OCI-LY1 (cell line): ENCODE results near the gene GORASP1.

Experiments used
- H2AFZ ChIP-seq: fragments of 200-600 bp; sonication (generic), shearing (Covaris generic); 2 replicates; pipeline ENCODE4 v1.6.0; 2014; ENCODE audit warnings: antibody characterized with exemption, mild to moderate bottlenecking, low read length
- H3F3A ChIP-seq: fragments of 200-600 bp; sonication (generic), shearing (Covaris generic); 2 replicates; pipeline ENCODE4 v1.6.0; 2014; ENCODE audit warnings: mild to moderate bottlenecking, antibody characterized with exemption, low read length, moderate library complexity; ENCODE audit not compliant: insufficient read depth
- H3K27ac ChIP-seq: fragments of 200-600 bp; sonication (generic); 2 replicates; pipeline ENCODE4 v1.5.1; 2014; ENCODE audit warnings: low read length, mixed run types, mild to moderate bottlenecking, low read depth; ENCODE audit not compliant: poor library complexity, severe bottlenecking
- H3K27me3 ChIP-seq: fragments of 200-600 bp; sonication (generic); 2 replicates; pipeline ENCODE4 v1.6.0; 2014; ENCODE audit warnings: antibody characterized with exemption, mild to moderate bottlenecking, low read length, moderate library complexity; ENCODE audit not compliant: insufficient read depth
- H3K36me3 ChIP-seq: fragments of 200-600 bp; sonication (generic); 2 replicates; pipeline ENCODE4 v1.6.1; 2014; ENCODE audit warnings: mild to moderate bottlenecking, antibody characterized with exemption, low read length, moderate library complexity, mixed read lengths; ENCODE audit not compliant: insufficient read depth
- H3K4me1 ChIP-seq: fragments of 200-600 bp; sonication (generic); 2 replicates; pipeline ENCODE4 v1.5.1; 2014; ENCODE audit warnings: mild to moderate bottlenecking, low read length, moderate library complexity; ENCODE audit not compliant: insufficient read depth, severe bottlenecking
- H3K4me2 ChIP-seq: fragments of 200-600 bp; sonication (generic), shearing (Covaris generic); 2 replicates; pipeline ENCODE4 v1.6.1; 2014; ENCODE audit warnings: low read length
- H3K4me3 ChIP-seq: fragments of 200-600 bp; sonication (generic); 2 replicates; pipeline ENCODE4 v1.5.1; 2014; ENCODE audit warnings: low read length, low read depth, mild to moderate bottlenecking, mixed read lengths; ENCODE audit not compliant: poor library complexity, severe bottlenecking
- H3K79me2 ChIP-seq: fragments of 200-600 bp; shearing (Covaris generic); 2 replicates; pipeline ENCODE4 v1.6.1; 2016; ENCODE audit warnings: mixed run types, low read length, mixed read lengths; ENCODE audit not compliant: insufficient read depth
- H3K9ac ChIP-seq: fragments of 200-600 bp; sonication (generic), shearing (Covaris generic); 2 replicates; pipeline ENCODE4 v1.6.1; 2014; ENCODE audit warnings: mild to moderate bottlenecking, low read length, mixed read lengths
- H3K9me2 ChIP-seq: fragments of 200-600 bp; sonication (generic), shearing (Covaris generic); 2 replicates; pipeline ENCODE4 v1.6.1; 2014; ENCODE audit warnings: low read depth, mild to moderate bottlenecking, low read length, mixed read lengths
- H3K9me3 ChIP-seq: fragments of 200-600 bp; shearing (Covaris generic); 2 replicates; pipeline ENCODE4 v1.6.1; 2014; ENCODE audit warnings: low read length, mixed read lengths
- H4K20me1 ChIP-seq: fragments of 200-600 bp; sonication (generic), shearing (Covaris generic); 2 replicates; pipeline ENCODE4 v1.6.0; 2016; ENCODE audit warnings: mild to moderate bottlenecking, low read length; ENCODE audit not compliant: insufficient read depth
- CTCF ChIP-seq: fragments of 200-600 bp; sonication (generic), shearing (Covaris generic); IDR thresholded peaks from 2 replicates; pipeline ENCODE4 v1.5.1; 2017; ENCODE audit warnings: mild to moderate bottlenecking, antibody characterized with exemption, low read length, moderate library complexity, mixed read lengths
- EZH2 ChIP-seq: fragments of 200-600 bp; sonication (generic), shearing (Covaris generic); IDR thresholded peaks from 2 replicates; pipeline ENCODE4 v1.8.0; 2017; ENCODE audit warnings: borderline replicate concordance, mixed run types, mild to moderate bottlenecking, antibody characterized with exemption, low read length, moderate library complexity, mixed read lengths

Gene GORASP1

GRCh38 chr3:39110041-39110639 lies 2.7 kb upstream of the GORASP1 start:
- H3F3A ChIP-seq, result no peaks in the 10 kb centered on the region
- peaks cover 32% of the 10 kb centered on the region for H3K4me1 ChIP-seq
- no peaks in the 10 kb centered on the region for H3K9me2 ChIP-seq
- H3K27me3 ChIP-seq, result no peaks in the 10 kb centered on the region
- no peaks in the 10 kb centered on the region for H3K79me2 ChIP-seq
- H4K20me1 ChIP-seq, result no peaks in the 10 kb centered on the region
- TF ChIP-seq EZH2 (no peak), CTCF (no peak)
- no peak overlapping the region for H3K9ac ChIP-seq
- no peak overlapping the region for H3K4me2 ChIP-seq
- no peak overlapping the region for H2AFZ ChIP-seq
- H3K27ac ChIP-seq, result peak overlapping the region; percentile 19
- no peak overlapping the region for H3K4me3 ChIP-seq
- H3K9me3 ChIP-seq, result no peaks in the 10 kb centered on the region
- H3K36me3 ChIP-seq, result no peaks in the 10 kb centered on the region

- no peaks in the 10 kb centered on the region for H3K36me3 ChIP-seq
- no peak for TF ChIP-seq EZH2
- TF ChIP-seq CTCF, result no peak
- no peak overlapping the region for H3K4me2 ChIP-seq
- H3K79me2 ChIP-seq, result no peaks in the 10 kb centered on the region
- peaks cover 33% of the 10 kb centered on the region for H3K4me1 ChIP-seq
- no peaks in the 10 kb centered on the region for H3K27me3 ChIP-seq
- no peaks in the 10 kb centered on the region for H3K9me2 ChIP-seq
- no peaks in the 10 kb centered on the region for H3K9me3 ChIP-seq
- no peak overlapping the region for H3K9ac ChIP-seq
- no peak overlapping the region for H3K4me3 ChIP-seq
- H3K27ac ChIP-seq, result peak overlapping the region; percentile 76
- no peak overlapping the region for H2AFZ ChIP-seq
- H3F3A ChIP-seq, result no peaks in the 10 kb centered on the region
- H4K20me1 ChIP-seq, result no peaks in the 10 kb centered on the region
Observed at GRCh38 chr3:39109086-39109485, 1.7 kb upstream of the GORASP1 start.

DNA sequence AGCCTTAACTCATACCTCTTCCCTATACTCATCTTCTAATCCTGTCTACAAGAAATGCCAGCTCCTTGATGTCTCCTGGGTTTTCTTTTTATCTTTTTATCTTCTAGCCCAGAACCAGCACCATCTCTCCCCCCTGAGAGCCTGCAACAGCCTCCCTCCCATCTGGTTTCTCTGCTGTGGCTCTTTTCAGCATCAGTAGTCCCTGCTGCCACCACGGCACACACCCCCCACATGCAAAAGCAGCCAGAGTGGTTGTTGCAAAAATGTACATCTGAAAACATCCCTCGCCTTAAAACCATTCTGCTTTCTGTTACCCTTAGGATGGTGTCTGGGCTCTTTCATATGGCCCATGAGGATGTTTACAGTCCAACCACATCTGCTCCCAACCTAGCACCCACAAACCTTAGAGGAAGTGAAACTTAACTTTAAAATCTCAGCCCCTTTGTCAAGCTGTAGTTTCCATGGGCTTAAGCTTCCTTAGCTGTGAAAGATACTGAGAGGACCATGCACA lies 828 bp upstream of the GORASP1 start:
- Histone ChIP-seq H3K36me3 (no peaks in the 10 kb centered on the region), H3K9me3 (no peaks in the 10 kb centered on the region), H4K20me1 (no peaks in the 10 kb centered on the region), H3K9me2 (no peaks in the 10 kb centered on the region), H3K4me1 (peaks cover 33% of the 10 kb centered on the region), H3K27me3 (no peaks in the 10 kb centered on the region), H3K79me2 (no peaks in the 10 kb centered on the region), H2AFZ (no peak overlapping the region), H3K4me3 (peak overlapping the region; percentile 77), H3K4me2 (peak overlapping the region; percentile 83), H3K27ac (peak overlapping the region; percentile 76), H3K9ac (peak overlapping the region; percentile 75; the same call in 1 of the 2 replicates), H3F3A (no peaks in the 10 kb centered on the region)
- no peak for TF ChIP-seq CTCF
- TF ChIP-seq EZH2, result no peak
